OCI-LY3 (cell line): Measurements from ENCODE around the gene GPR62.

Experiments used
- EZH2phosphoT487 ChIP-seq: fragments of 200-600 bp; shearing (Covaris generic); IDR thresholded peaks from 2 replicates; pipeline ENCODE4 v1.6.1; 2018; ENCODE audit warnings: antibody characterized with exemption, mixed run types, low read depth
- TF ChIP-seq, protein P1 (sequence below): fragments of 200-600, 300-600 bp; sonication (generic); IDR thresholded peaks from 2 replicates; pipeline ENCODE4 v1.5.1; 2014; ENCODE audit warnings: antibody characterized with exemption, low read length, low read depth

GRCh38 chr3:52005571-52005986, 50.4 kb downstream of the GPR62 start:
- TF ChIP-seq, protein P1, sequence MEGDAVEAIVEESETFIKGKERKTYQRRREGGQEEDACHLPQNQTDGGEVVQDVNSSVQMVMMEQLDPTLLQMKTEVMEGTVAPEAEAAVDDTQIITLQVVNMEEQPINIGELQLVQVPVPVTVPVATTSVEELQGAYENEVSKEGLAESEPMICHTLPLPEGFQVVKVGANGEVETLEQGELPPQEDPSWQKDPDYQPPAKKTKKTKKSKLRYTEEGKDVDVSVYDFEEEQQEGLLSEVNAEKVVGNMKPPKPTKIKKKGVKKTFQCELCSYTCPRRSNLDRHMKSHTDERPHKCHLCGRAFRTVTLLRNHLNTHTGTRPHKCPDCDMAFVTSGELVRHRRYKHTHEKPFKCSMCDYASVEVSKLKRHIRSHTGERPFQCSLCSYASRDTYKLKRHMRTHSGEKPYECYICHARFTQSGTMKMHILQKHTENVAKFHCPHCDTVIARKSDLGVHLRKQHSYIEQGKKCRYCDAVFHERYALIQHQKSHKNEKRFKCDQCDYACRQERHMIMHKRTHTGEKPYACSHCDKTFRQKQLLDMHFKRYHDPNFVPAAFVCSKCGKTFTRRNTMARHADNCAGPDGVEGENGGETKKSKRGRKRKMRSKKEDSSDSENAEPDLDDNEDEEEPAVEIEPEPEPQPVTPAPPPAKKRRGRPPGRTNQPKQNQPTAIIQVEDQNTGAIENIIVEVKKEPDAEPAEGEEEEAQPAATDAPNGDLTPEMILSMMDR, result no peak
- no peak for TF ChIP-seq EZH2phosphoT487
